Uterus (tissue), 2 donors: ENCODE results near the gene CACNA1C.

Experiments
- CTCF ChIP-seq, 4 experiments: fragments of 200-600 bp in 2 of 4; fragments of 450-650 bp in 2 of 4; sonication (generic) in 2 of 4; IDR thresholded peaks; one replicate each; pipeline ENCODE4 v1.5.1; 2016 to 2019; ENCODE audit warnings: antibody characterized with exemption in 4 of 4, mild to moderate bottlenecking in 2 of 4, moderate library complexity in 1 of 4
- POLR2A ChIP-seq, 2 donors: fragments of 450-650 bp; IDR thresholded peaks; one replicate each; pipeline ENCODE4 v1.6.1; 2016; ENCODE audit warnings: antibody characterized with exemption in 2 of 2, mild to moderate bottlenecking in 1 of 2, moderate library complexity in 1 of 2

GRCh38 chr12:2666846-2667245 lies 614.1 kb downstream of the CACNA1C start:
- TF ChIP-seq POLR2A (IDR thresholded peaks at IDR 0.05) (no peak), CTCF (IDR thresholded peaks at IDR 0.05) (no peak)
